ENCODE results near the gene HSBP1L1. TPM values are rescaled to one million over a fixed set of nuclear protein-coding genes. Genes with fewer than 3 reads are reported as not detected.

The HSBP1L1 gene
- polyA plus RNA-seq, 1 of the 3 experiments (the other 2 are of a cell fraction): 7.4 TPM

DNA sequence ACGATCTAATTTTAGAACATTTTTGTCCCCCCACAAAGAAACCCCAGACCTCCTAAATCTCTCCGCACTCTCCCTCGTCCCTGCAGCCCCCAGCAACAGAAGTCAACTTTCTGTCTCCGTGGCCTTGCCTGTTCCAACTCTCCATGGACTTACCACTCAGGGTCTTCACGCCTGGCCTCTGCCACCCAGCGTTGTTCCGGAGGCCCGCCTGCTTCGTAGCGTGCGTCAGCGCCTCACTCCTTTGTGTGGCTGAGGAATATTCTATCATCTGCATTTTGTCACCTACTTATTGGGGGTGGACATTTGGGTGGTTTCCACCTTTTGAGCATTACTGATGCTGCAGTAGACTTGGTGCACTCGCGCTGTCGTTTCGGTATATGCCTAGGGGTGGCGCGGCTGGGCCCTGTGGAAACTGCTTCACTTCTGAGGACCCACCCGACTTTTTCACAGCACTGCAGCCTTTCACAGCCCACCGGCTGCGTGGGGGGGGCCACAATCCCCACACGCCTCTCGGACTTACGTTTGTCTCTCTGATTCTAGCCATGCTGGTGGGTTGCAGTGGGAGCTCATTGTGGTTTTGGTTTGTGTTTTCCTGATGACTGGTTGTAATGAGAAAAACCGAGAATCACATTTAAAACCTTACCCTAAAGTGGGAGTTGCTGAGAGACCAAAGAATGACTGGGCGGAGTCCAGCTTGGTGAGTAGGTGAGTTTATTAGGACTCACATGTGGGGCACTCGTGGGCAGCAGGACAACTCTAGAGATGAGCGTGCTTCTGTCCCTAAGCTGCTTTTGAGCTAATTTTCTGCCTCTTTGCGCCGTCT, 1.4 kb upstream of the HSBP1L1 start:
- H3K27ac ChIP-seq (ENCODE audit: low read depth in 2 of 2, low read length in 1 of 2): no peak overlapping the region

More for the DNA sequence above, 1.4 kb upstream of the HSBP1L1 start:
- H2AFZ ChIP-seq (ENCODE audit: low read depth): no peak overlapping the region
- DNase-seq: no peak
- no peak overlapping the region for H3K9ac ChIP-seq
- H3K27me3 ChIP-seq (ENCODE audit: insufficient read depth): no peaks in the 10 kb centered on the region
- no peaks in the 10 kb centered on the region for H3K36me3 ChIP-seq (replicated peaks in 1 of 2; ENCODE audit: control insufficient read depth in 1 of 2, insufficient read depth in 2 of 2, low read length in 1 of 2)
- POLR2A ChIA-PET: no interaction called here
- no peak overlapping the region for H3K4me3 ChIP-seq (ENCODE audit: low read depth in 2 of 2, low read length in 1 of 2)
- peaks cover 0 to 12% of the 10 kb centered on the region in 2 experiments; a peak in 1 of 4 replicates for H3K4me1 ChIP-seq (ENCODE audit: control insufficient read depth in 1 of 2, insufficient read depth in 2 of 2, low read depth in 1 of 2, low read length in 1 of 2)
- H3K4me2 ChIP-seq: no peak overlapping the region
- CTCF ChIA-PET: interaction anchor here (1.7 kb wide), 1 partner anchor 14 kb away, joined by 6 read pairs; no protein-coding TSS in a partner anchor
- H3K79me2 ChIP-seq (ENCODE audit: insufficient read depth): no peaks in the 10 kb centered on the region; the same call in 1 of the 2 replicates
- no peaks in the 10 kb centered on the region for H3K9me2 ChIP-seq
- no peak for TF ChIP-seq FOSL2 (IDR thresholded peaks at IDR 0.05; ENCODE audit: borderline replicate concordance, low read depth)
- TF ChIP-seq USF1 (IDR thresholded peaks at IDR 0.05; ENCODE audit: borderline replicate concordance, low read depth): no peak
- TF ChIP-seq TAF1 (IDR thresholded peaks at IDR 0.05; ENCODE audit: borderline replicate concordance, low read depth, low read length): no peak
- TF ChIP-seq PBX3 (IDR thresholded peaks at IDR 0.05): no peak
- no peak for TF ChIP-seq IRF3 (IDR thresholded peaks at IDR 0.05; ENCODE audit: low read depth, low read length)
- TF ChIP-seq, protein P1, sequence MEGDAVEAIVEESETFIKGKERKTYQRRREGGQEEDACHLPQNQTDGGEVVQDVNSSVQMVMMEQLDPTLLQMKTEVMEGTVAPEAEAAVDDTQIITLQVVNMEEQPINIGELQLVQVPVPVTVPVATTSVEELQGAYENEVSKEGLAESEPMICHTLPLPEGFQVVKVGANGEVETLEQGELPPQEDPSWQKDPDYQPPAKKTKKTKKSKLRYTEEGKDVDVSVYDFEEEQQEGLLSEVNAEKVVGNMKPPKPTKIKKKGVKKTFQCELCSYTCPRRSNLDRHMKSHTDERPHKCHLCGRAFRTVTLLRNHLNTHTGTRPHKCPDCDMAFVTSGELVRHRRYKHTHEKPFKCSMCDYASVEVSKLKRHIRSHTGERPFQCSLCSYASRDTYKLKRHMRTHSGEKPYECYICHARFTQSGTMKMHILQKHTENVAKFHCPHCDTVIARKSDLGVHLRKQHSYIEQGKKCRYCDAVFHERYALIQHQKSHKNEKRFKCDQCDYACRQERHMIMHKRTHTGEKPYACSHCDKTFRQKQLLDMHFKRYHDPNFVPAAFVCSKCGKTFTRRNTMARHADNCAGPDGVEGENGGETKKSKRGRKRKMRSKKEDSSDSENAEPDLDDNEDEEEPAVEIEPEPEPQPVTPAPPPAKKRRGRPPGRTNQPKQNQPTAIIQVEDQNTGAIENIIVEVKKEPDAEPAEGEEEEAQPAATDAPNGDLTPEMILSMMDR (IDR thresholded peaks at IDR 0.05): no peak
- no peak for TF ChIP-seq YY1 (IDR thresholded peaks at IDR 0.05; ENCODE audit: low read depth)
- no peak for TF ChIP-seq CHD2 (IDR thresholded peaks at IDR 0.05; ENCODE audit: low read length, partially characterized antibody)
- no peak for TF ChIP-seq TCF12 (IDR thresholded peaks at IDR 0.05)
- no peak for TF ChIP-seq MEF2A (IDR thresholded peaks at IDR 0.05; ENCODE audit: borderline replicate concordance, low read depth)
- TF ChIP-seq EP300 (IDR thresholded peaks at IDR 0.05; ENCODE audit: borderline replicate concordance in 1 of 2, low read depth in 1 of 2, low read length in 1 of 2): no peak
- no peak for TF ChIP-seq MXI1 (IDR thresholded peaks at IDR 0.05; ENCODE audit: low read depth, low read length)
- no peak for TF ChIP-seq SIN3A (IDR thresholded peaks at IDR 0.05; ENCODE audit: borderline replicate concordance, low read depth, low read length)
- TF ChIP-seq, protein P2, sequence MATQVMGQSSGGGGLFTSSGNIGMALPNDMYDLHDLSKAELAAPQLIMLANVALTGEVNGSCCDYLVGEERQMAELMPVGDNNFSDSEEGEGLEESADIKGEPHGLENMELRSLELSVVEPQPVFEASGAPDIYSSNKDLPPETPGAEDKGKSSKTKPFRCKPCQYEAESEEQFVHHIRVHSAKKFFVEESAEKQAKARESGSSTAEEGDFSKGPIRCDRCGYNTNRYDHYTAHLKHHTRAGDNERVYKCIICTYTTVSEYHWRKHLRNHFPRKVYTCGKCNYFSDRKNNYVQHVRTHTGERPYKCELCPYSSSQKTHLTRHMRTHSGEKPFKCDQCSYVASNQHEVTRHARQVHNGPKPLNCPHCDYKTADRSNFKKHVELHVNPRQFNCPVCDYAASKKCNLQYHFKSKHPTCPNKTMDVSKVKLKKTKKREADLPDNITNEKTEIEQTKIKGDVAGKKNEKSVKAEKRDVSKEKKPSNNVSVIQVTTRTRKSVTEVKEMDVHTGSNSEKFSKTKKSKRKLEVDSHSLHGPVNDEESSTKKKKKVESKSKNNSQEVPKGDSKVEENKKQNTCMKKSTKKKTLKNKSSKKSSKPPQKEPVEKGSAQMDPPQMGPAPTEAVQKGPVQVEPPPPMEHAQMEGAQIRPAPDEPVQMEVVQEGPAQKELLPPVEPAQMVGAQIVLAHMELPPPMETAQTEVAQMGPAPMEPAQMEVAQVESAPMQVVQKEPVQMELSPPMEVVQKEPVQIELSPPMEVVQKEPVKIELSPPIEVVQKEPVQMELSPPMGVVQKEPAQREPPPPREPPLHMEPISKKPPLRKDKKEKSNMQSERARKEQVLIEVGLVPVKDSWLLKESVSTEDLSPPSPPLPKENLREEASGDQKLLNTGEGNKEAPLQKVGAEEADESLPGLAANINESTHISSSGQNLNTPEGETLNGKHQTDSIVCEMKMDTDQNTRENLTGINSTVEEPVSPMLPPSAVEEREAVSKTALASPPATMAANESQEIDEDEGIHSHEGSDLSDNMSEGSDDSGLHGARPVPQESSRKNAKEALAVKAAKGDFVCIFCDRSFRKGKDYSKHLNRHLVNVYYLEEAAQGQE (IDR thresholded peaks at IDR 0.05; ENCODE audit: low read depth, low read length): no peak
- no peaks in the 10 kb centered on the region for H4K20me1 ChIP-seq (ENCODE audit: insufficient read depth)
- H3F3A ChIP-seq (replicated peaks; ENCODE audit: insufficient read depth): peaks cover 3% of the 10 kb centered on the region
- 94% methylated on average over 30 of the region's 30 CpGs for WGBS (ENCODE audit: low lambda C conversion rate)
- H3K9me3 ChIP-seq: no peaks in the 10 kb centered on the region
